Right renal pelvis (tissue), 4 donors: Measurements from ENCODE around the gene BRME1. TPM values are rescaled to one million over a fixed set of nuclear protein-coding genes. Genes with fewer than 3 reads are reported as not detected.

Source experiments
- DNase-seq, 4 donors: peaks; one replicate each; pipeline ENCODE4 v3.0.0-alpha.2; 2013; ENCODE audit warnings: low read depth in 4 of 4, low spot score in 3 of 4, missing footprints in 1 of 4
- polyA plus RNA-seq, 4 donors: library from polyadenylated mRNA; unstranded; fragments of 120-200 nt; gene quantifications; one replicate each; pipeline ENCODE4 v1.2.1, GENCODE V29; 2013; ENCODE audit not compliant: insufficient read length in 4 of 4

BRME1 gene
- polyA plus RNA-seq, 4 donors = 4.8 to 6.6 (median 5.0) TPM

GRCh38 chr19:13834244-13835069, 71.5 kb downstream of the BRME1 start:
- DNase-seq = no peak

- DNase-seq = no peak
Observed at GRCh38 chr19:13833330-13834243, 72.3 kb downstream of the BRME1 start.

Other genes starting within 250 kb of the BRME1 start
- gene MRI1, start 141.6 kb downstream of the BRME1 start, polyA plus RNA-seq = 10 to 100 TPM; 18.2 to 32.1 (median 25.8) TPM
- gene C19orf53, start 131.7 kb downstream of the BRME1 start, polyA plus RNA-seq = 100 to 1,000 TPM; 115 to 132 (median 124) TPM
- gene ZSWIM4, start 110.7 kb downstream of the BRME1 start, polyA plus RNA-seq = 10 to 100 TPM in 1 of 4 donors, 1 to 10 TPM in 3; 6.8 to 11.6 (median 8.5) TPM
- gene NANOS3, start 29.0 kb downstream of the BRME1 start, polyA plus RNA-seq = 1 to 10 TPM; 1.6 to 2.1 (median 1.8) TPM
- 10 to 100 TPM; 23.9 to 30.4 (median 27.6) TPM for gene CC2D1A, start 84 bp upstream of the BRME1 start, polyA plus RNA-seq
- gene PODNL1, start 32.3 kb upstream of the BRME1 start, polyA plus RNA-seq = 1 to 10 TPM in 2 of 4 donors, under 1 TPM in 2; 0.84 to 1.6 (median 1.1) TPM
- 10 to 100 TPM; 33.3 to 41.3 (median 36.2) TPM for gene DCAF15, start 46.4 kb upstream of the BRME1 start, polyA plus RNA-seq
- 10 to 100 TPM in 3 of 4 donors, 1 to 10 TPM in 1; 9.5 to 15.8 (median 11.6) TPM for gene RFX1, start 100.2 kb upstream of the BRME1 start, polyA plus RNA-seq
- gene RLN3, start 122.0 kb upstream of the BRME1 start, polyA plus RNA-seq = not detected
- 1 to 10 TPM; 6.5 to 8.2 (median 7.3) TPM for gene IL27RA, start 125.6 kb upstream of the BRME1 start, polyA plus RNA-seq
- 10 to 100 TPM; 19.0 to 27.1 (median 21.5) TPM for gene PALM3, start 156.0 kb upstream of the BRME1 start, polyA plus RNA-seq
- 1 to 10 TPM; 6.7 to 9.2 (median 7.6) TPM for gene MISP3, start 166.7 kb upstream of the BRME1 start, polyA plus RNA-seq
- gene C19orf67, start 179.7 kb upstream of the BRME1 start, polyA plus RNA-seq = under 1 TPM in 1 of 4 donors, not detected in 3; 0.10 TPM
- gene SAMD1, start 184.6 kb upstream of the BRME1 start, polyA plus RNA-seq = 10 to 100 TPM; 38.8 to 59.8 (median 42.3) TPM
- gene PRKACA, start 211.6 kb upstream of the BRME1 start, polyA plus RNA-seq = 100 to 1,000 TPM in 2 of 4 donors, 10 to 100 TPM in 2; 89.9 to 107 (median 98.6) TPM
- 10 to 100 TPM; 17.5 to 22.7 (median 20.4) TPM for gene ASF1B, start 230.5 kb upstream of the BRME1 start, polyA plus RNA-seq